ENCODE measurements around the gene SAMD14. TPM values are rescaled to one million over a fixed set of nuclear protein-coding genes. Genes with fewer than 3 reads are reported as not detected.

The SAMD14 gene
- total RNA-seq, 1 donor from 2014 or later: 27.6 TPM

DNA sequence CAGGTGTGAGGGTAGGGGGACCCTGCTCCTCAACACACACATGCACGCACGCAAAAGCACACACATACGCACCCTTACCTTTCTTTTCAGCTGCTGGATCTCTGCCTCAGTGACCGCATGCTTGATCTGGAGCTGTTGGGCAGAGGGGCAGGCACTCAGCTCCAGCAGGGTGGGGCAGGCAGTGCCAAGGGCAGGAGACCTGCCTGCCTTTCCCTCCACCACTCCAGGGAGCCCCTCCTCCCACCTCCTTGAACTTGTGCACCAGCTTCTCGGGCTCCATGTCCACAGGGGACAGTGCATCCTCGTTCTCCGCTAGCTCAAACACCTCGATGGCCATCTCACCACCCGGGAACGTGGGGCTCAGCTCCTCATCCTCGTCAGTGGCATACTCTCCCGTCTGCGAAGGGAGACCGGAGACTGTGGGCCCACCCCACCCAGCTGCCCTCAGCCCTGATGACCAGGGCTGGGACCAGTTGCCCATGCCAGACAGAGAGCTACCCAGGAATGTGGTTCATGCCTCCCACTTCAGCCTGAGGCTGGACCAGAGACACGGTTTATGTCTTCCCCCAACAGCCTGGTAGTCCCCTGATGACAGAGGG lies 9.3 kb upstream of the SAMD14 start:
- Mint-ChIP-seq H3K27me3 (ENCODE audit: low read depth) (no peaks in the 10 kb centered on the region), H3K27ac (ENCODE audit: unreplicated experiment) (no peak overlapping the region), H3K36me3 (ENCODE audit: low read depth) (peaks cover 64% of the 10 kb centered on the region), H3K4me3 (ENCODE audit: unreplicated experiment) (no peak overlapping the region), H3K9me3 (ENCODE audit: low read depth) (no peaks in the 10 kb centered on the region), H3K4me1 (ENCODE audit: low read depth) (peaks cover 21% of the 10 kb centered on the region)
- TF ChIP-seq CTCF (IDR thresholded peaks at IDR 0.05): no peak
- no peak for DNase-seq (ENCODE audit: low spot score)

GRCh38 chr17:50137042-50137441 lies 7.1 kb upstream of the SAMD14 start:
- H3K27me3 Mint-ChIP-seq (ENCODE audit: low read depth): no peaks in the 10 kb centered on the region
- no peak for TF ChIP-seq CTCF (IDR thresholded peaks at IDR 0.05)
- DNase-seq (ENCODE audit: low spot score): no peak
- H3K4me3 Mint-ChIP-seq (ENCODE audit: unreplicated experiment): no peak overlapping the region
- H3K4me1 Mint-ChIP-seq (ENCODE audit: low read depth): peaks cover 30% of the 10 kb centered on the region
- peaks cover 53% of the 10 kb centered on the region for H3K36me3 Mint-ChIP-seq (ENCODE audit: low read depth)
- H3K27ac Mint-ChIP-seq (ENCODE audit: unreplicated experiment): peak overlapping the region; percentile 27
- H3K9me3 Mint-ChIP-seq (ENCODE audit: low read depth): no peaks in the 10 kb centered on the region

- H3K4me1 Mint-ChIP-seq (ENCODE audit: low read depth): peaks cover 35% of the 10 kb centered on the region
Measured at GRCh38 chr17:50136096-50136687, 6.2 kb upstream of the SAMD14 start.

GRCh38 chr17:50135316-50136095 lies 5.5 kb upstream of the SAMD14 start:
- Mint-ChIP-seq H3K36me3 (ENCODE audit: low read depth) (peaks cover 41% of the 10 kb centered on the region), H3K4me1 (ENCODE audit: low read depth) (peaks cover 37% of the 10 kb centered on the region), H3K9me3 (ENCODE audit: low read depth) (no peaks in the 10 kb centered on the region), H3K27me3 (ENCODE audit: low read depth) (no peaks in the 10 kb centered on the region), H3K4me3 (ENCODE audit: unreplicated experiment) (no peak overlapping the region), H3K27ac (ENCODE audit: unreplicated experiment) (peak overlapping the region; percentile 57)
- DNase-seq (ENCODE audit: low spot score): no peak
- TF ChIP-seq CTCF (IDR thresholded peaks at IDR 0.05): no peak

More at GRCh38 chr17:50136096-50136687, 6.2 kb upstream of the SAMD14 start:
- Mint-ChIP-seq H3K9me3 (ENCODE audit: low read depth) (no peaks in the 10 kb centered on the region), H3K4me3 (ENCODE audit: unreplicated experiment) (no peak overlapping the region), H3K27me3 (ENCODE audit: low read depth) (no peaks in the 10 kb centered on the region), H3K36me3 (ENCODE audit: low read depth) (peaks cover 45% of the 10 kb centered on the region), H3K27ac (ENCODE audit: unreplicated experiment) (no peak overlapping the region)
- no peak for TF ChIP-seq CTCF (IDR thresholded peaks at IDR 0.05)
- no peak for DNase-seq (ENCODE audit: low spot score)

Data from chondrocyte (in vitro differentiated cells).